SU-DHL-6 (cell line): Measurements from ENCODE around the gene NAIF1.

ENCODE experiments used
- EZH2phosphoT487 ChIP-seq: fragments of 200-600 bp; sonication (generic), shearing (Covaris generic); conservative IDR thresholded peaks from 2 replicates; pipeline ENCODE4 v1.6.1; 2018; ENCODE audit warnings: mild to moderate bottlenecking, antibody characterized with exemption, low read length, moderate library complexity, mixed read lengths
- TF ChIP-seq, protein P1 (sequence below): fragments of 200-600 bp; sonication (generic); IDR thresholded peaks from one replicate; pipeline ENCODE4 v1.5.1; 2017; ENCODE audit warnings: antibody characterized with exemption, mild to moderate bottlenecking, low read length, moderate library complexity; ENCODE audit not compliant: insufficient read depth, poor library complexity, severe bottlenecking

- TF ChIP-seq, protein P1, sequence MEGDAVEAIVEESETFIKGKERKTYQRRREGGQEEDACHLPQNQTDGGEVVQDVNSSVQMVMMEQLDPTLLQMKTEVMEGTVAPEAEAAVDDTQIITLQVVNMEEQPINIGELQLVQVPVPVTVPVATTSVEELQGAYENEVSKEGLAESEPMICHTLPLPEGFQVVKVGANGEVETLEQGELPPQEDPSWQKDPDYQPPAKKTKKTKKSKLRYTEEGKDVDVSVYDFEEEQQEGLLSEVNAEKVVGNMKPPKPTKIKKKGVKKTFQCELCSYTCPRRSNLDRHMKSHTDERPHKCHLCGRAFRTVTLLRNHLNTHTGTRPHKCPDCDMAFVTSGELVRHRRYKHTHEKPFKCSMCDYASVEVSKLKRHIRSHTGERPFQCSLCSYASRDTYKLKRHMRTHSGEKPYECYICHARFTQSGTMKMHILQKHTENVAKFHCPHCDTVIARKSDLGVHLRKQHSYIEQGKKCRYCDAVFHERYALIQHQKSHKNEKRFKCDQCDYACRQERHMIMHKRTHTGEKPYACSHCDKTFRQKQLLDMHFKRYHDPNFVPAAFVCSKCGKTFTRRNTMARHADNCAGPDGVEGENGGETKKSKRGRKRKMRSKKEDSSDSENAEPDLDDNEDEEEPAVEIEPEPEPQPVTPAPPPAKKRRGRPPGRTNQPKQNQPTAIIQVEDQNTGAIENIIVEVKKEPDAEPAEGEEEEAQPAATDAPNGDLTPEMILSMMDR, result no peak
- TF ChIP-seq EZH2phosphoT487, result no peak
Measured at GRCh38 chr9:128054087-128054486, 13.0 kb downstream of the NAIF1 start.
